Measurements from ENCODE around the gene DHX32.
"Not testable (repeated sequence)": the region's sequence is repeated elsewhere in the genome, so short reads cannot be mapped to it uniquely, and the experiment has no call there.

Gene DHX32, protein sequence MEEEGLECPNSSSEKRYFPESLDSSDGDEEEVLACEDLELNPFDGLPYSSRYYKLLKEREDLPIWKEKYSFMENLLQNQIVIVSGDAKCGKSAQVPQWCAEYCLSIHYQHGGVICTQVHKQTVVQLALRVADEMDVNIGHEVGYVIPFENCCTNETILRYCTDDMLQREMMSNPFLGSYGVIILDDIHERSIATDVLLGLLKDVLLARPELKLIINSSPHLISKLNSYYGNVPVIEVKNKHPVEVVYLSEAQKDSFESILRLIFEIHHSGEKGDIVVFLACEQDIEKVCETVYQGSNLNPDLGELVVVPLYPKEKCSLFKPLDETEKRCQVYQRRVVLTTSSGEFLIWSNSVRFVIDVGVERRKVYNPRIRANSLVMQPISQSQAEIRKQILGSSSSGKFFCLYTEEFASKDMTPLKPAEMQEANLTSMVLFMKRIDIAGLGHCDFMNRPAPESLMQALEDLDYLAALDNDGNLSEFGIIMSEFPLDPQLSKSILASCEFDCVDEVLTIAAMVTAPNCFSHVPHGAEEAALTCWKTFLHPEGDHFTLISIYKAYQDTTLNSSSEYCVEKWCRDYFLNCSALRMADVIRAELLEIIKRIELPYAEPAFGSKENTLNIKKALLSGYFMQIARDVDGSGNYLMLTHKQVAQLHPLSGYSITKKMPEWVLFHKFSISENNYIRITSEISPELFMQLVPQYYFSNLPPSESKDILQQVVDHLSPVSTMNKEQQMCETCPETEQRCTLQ

DNA sequence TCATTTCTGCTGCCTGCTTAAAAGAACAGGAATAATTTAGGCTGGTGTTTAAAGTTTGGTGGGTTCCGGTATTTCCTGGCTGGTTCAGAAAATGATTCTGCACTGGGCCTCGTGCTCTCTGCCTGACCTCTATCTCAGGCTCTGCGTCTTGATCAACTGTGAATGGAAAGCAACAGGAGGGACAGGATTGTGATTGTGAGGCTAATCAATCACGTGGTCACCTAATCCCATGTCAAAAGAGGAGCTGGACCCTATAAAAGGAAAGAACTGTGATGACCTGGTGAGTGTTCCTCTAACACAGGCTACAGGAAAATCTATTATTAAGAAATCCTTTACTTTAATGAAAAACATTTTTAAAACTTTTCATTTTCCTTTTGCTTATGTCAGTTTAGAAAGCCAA, at the start of gene DHX32:
Gene DHX32, minus strand, starts transcription at position 101 of the 400 bp plus-strand sequence. CDS start 468 bp downstream, outside the sequence.
- no peak for DNase-seq

DNA sequence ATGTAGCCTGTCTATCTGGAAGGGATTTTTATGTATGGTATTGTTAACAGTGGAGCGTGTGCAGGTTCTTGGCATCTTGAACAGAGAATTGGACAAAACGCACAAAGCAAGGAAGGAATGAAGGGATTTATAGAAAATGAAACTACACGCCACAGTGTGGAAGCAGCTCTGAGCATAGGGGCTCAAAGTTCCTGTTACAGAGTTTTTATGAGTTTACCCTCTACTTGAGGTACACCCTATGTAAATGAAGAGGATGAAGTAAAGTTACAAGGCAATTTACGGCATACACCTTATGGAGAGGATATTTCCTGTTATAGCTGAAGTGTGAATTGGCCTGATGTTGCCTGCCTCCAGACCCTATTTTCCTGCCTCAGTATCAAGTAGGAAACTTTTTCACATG, 48.5 kb upstream of the DHX32 start:
- no peak for DNase-seq

DNA sequence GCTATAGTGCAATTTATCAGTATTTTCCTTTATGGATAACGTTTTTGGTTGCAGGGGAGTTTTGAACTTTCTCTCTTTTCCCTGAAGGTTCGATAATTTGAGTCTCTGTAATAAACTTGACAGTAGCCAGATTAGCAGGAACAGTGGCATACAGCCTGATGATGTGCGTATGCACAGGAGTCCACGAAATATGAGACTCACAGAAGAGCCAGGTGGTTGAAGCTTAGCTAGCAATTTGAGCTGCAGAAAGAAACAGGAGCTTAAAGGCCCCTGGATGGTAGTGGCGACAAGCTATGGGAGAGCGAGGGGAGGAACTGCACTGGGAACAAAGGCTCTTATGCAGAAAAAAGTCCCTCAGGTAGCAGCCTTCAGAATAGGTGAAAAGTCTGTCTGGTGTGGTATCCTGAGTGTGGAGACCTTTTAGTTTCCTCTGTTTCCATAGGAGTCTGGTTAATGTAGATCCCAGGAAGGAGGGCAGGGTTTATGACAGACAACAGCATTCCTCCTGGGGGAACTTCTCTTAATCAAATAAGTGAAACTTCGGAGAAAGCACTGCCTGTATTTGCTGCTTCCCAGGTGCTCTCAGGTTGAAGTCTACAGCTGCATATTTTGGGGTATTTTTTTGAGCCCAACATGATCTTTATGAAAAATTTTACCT, 48.0 kb upstream of the DHX32 start:
- DNase-seq = peak; percentile 25

GRCh38 chr10:125927265-125927664, 46.2 kb upstream of the DHX32 start:
- DNase-seq = not testable (repeated sequence)

DNA sequence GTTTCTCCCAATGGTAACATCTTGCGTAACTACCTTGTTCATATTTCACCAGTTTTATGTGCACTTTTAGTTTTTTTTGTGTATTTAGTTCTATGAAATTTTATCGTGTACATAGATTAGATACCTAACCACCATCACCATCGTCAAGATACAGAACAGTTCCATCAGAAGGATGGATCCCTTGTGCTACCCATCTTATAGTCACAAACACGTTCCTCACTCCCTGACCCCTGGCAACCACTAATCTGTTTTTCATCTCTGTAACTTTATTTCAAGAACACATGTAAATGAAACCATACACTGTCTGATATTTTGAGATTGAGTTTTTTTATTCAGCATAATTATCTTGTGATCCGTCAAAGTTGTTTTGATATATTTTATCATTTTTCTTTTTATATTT, 45.2 kb upstream of the DHX32 start:
- DNase-seq = no peak

GRCh38 chr10:125925262-125925834, 44.3 kb upstream of the DHX32 start:
- no peak for DNase-seq

GRCh38 chr10:125921643-125922306, 40.7 kb upstream of the DHX32 start:
- DNase-seq = not testable (repeated sequence)

GRCh38 chr10:125917704-125918361, 36.7 kb upstream of the DHX32 start:
- DNase-seq = not testable (repeated sequence)

DNA sequence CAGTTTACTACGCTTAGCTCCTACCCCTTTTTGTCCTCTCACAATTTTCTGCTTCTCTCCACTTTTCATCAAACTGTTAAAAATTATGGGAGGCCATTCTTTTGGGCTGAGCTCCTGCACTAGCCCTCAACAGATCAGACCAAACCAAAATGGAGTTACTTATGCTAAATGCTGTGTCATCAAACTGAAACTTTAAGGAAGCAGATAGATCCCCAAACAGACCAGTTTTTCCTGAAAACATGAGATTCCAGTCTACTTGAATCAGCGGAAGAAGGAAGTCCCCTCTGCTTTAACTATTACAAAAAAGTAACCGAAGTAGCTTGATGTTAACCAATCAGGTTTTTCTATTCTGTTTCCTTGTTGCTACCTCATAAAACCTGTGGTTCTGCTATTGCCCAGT, 35.9 kb upstream of the DHX32 start:
- no peak for DNase-seq

DNA sequence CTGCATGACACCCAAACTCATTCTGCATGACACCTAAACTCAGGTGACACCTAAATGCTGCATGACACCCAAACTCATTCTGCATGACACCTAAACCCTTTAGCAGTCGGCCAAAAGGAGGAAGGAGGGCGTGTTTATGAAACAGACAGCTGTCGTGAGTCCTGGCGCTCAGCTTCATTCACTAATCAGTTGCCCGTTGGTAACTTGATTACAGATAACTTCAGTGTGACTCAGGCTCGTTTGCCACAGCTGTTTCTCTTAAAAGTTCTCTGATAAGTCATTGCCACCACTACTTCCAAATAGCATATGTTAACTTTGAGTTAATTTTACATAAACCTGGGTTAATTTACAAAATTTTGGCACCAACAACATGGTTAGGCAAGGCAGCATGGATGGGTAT, 32.2 kb upstream of the DHX32 start:
- peak; percentile 52 for DNase-seq

DNA sequence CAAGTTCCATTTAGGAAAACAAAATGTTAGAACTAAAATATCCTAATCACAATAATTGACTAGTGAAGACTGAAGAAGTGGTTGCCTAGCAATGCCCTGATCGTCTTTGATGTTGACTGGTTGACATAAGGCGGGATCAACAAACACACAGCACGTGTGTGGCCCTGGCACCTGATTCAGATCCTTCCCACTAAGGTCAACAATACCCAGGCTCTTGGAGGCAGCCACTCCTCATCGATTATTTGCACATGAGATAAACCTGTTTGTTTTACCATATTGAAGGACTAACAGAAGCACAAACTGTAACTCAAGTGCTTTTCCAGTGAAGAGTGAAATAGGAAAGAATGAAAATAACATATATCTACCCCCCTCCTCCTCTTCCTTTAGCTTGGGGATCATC, 30.9 kb upstream of the DHX32 start:
- peak; percentile 89 for DNase-seq

GRCh38 chr10:125911145-125911544, 30.1 kb upstream of the DHX32 start:
- no peak for DNase-seq

GRCh38 chr10:125909491-125909890, 28.4 kb upstream of the DHX32 start:
- not testable (repeated sequence) for DNase-seq

GRCh38 chr10:125908813-125909212, 27.7 kb upstream of the DHX32 start:
- DNase-seq = not testable (repeated sequence)

DNA sequence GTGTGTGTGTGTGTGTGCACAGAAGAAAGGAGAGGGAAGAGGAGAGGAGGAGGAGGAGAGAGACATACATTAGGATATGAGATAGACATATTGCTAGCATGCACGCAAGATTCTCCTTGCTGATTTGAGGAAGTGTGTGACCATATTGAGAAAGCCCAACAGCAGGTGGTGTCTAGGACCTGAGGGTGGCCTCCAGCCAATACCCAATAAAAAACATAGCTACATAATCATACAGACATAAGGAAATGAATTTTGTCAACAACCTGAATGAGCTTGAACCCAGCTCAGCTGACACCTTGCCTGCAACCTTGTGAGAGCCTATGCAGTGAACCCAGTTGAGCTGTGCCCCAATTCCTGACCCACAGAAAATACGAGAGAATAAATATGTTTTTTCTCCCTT, 26.5 kb upstream of the DHX32 start:
- DNase-seq = peak; percentile 61

GRCh38 chr10:125905069-125905994, 24.2 kb upstream of the DHX32 start:
- DNase-seq = not testable (repeated sequence)

- DNase-seq = not testable (repeated sequence)
These were observed 22.1 kb upstream of the DHX32 start for GRCh38 chr10:125903135-125903640.

DNA sequence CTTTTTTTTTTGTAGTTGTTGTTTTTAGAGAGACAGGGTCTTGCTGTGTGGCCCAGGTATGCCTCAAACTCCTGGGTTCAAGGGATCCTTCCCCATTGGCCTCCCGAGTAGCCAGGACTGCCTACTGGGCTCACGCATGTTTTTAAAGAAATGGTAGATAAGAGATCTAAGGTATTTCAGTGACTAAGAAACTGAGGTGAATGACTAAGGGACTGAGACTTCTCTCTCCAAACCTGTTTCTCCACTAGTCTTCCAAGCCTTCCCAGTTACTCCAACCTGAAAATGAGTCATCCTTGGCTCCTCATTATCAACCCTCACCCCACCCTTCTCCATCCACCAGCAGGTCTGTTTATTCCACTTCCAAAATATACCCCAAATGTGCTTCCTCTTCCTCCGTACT, 19.9 kb upstream of the DHX32 start:
- not testable (repeated sequence) for DNase-seq

GRCh38 chr10:125897317-125897716, 16.2 kb upstream of the DHX32 start:
- DNase-seq = not testable (repeated sequence)

DNA sequence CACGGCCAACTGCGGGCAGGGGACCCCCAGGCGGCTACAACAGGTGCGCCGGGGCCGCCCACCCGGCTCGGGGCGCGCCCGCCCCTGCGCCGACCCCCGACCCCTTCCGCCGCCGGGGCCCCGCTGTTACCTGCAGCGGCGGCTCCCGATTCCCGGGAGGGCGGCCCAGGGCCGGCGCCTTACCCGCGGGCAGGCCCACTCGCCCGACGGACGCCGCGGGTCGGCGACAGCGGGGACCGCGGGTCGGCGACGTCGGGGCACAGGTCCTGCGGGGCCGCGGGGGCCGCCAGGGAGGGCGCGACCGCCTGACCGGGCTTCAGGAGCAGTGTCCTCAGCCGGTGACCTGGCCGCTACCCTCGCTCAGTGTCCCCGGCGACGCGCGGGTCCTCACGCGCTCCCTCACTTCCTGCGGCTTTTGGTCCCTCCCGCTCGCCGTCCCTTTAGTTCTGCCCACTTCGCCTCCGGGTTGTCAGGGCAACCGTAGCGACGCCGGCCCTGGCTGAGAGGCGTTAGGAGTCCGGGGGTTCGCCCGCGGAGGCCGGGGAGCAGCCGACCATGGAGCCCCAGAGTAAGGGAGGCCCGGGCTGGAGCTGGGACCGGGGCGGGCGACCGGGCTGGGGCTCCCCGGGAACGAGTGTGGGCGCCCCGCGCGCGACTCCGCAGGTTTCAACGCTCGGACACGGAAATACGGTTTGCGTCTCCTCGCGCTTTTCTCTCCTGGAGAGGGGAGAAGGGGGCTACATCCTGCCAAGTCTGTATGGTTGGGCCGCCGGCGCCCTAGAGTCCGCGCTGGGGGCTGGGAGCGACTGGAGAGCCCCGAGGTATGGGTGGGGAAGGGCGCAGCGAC, 15.2 kb upstream of the DHX32 start, which contains the start of gene FANK1:
Gene FANK1, plus strand, starts transcription at position 477 of the 847 bp plus-strand sequence. Its CDS starts 79 bp downstream, at position 556.
- peak; percentile 49 for DNase-seq

All from NCI-H2029 (cell line).